Measurements from ENCODE around the gene ZNHIT1. TPM values are rescaled to one million over a fixed set of nuclear protein-coding genes. Genes with fewer than 3 reads are reported as not detected.

Gene ZNHIT1
- total RNA-seq, 1 experiment from 2014 or later = 106 TPM

- in situ Hi-C loops (cut with HindIII; ENCODE audit: low pct_unique_long_range_greater_than_20kb, low sequenced_read_pairs) = no loop called here
- no peak for DNase-seq (ENCODE audit: low read depth)
Measured at GRCh38 chr7:101210143-101210542, 7.8 kb upstream of the ZNHIT1 start.

GRCh38 chr7:101211501-101211900 is 6.5 kb upstream of the ZNHIT1 start:
- no peak for DNase-seq (ENCODE audit: low read depth)
- in situ Hi-C loops (cut with HindIII; ENCODE audit: low pct_unique_long_range_greater_than_20kb, low sequenced_read_pairs) = no loop called here

GRCh38 chr7:101212014-101212413 is 6.0 kb upstream of the ZNHIT1 start:
- in situ Hi-C loops (cut with HindIII; ENCODE audit: low pct_unique_long_range_greater_than_20kb, low sequenced_read_pairs) = no loop called here
- no peak for DNase-seq (ENCODE audit: low read depth)

GRCh38 chr7:101216001-101216859 is 1.7 kb upstream of the ZNHIT1 start:
- DNase-seq (ENCODE audit: low read depth) = no peak
- in situ Hi-C loops (cut with HindIII; ENCODE audit: low pct_unique_long_range_greater_than_20kb, low sequenced_read_pairs) = no loop called here

- in situ Hi-C loops (cut with HindIII; ENCODE audit: low pct_unique_long_range_greater_than_20kb, low sequenced_read_pairs) = no loop called here
- DNase-seq (ENCODE audit: low read depth) = peak; percentile 12
Measured at GRCh38 chr7:101216860-101217387, 1.0 kb upstream of the ZNHIT1 start.

GRCh38 chr7:101218236-101219125 is 516 bp downstream of the ZNHIT1 start:
- DNase-seq (ENCODE audit: low read depth) = no peak
- in situ Hi-C loops (cut with HindIII; ENCODE audit: low pct_unique_long_range_greater_than_20kb, low sequenced_read_pairs) = no loop called here

GRCh38 chr7:101220295-101220694 is 2.3 kb downstream of the ZNHIT1 start:
- DNase-seq (ENCODE audit: low read depth) = no peak
- in situ Hi-C loops (cut with HindIII; ENCODE audit: low pct_unique_long_range_greater_than_20kb, low sequenced_read_pairs) = no loop called here

GRCh38 chr7:101222275-101222830 is 4.4 kb downstream of the ZNHIT1 start:
- DNase-seq (ENCODE audit: low read depth) = no peak
- in situ Hi-C loops (cut with HindIII; ENCODE audit: low pct_unique_long_range_greater_than_20kb, low sequenced_read_pairs) = no loop called here

- in situ Hi-C loops (cut with HindIII; ENCODE audit: low pct_unique_long_range_greater_than_20kb, low sequenced_read_pairs) = no loop called here
- DNase-seq (ENCODE audit: low read depth) = no peak
Measured at GRCh38 chr7:101223528-101223927, 5.6 kb downstream of the ZNHIT1 start.

GRCh38 chr7:101225650-101226049 is 7.7 kb downstream of the ZNHIT1 start:
- in situ Hi-C loops (cut with HindIII; ENCODE audit: low pct_unique_long_range_greater_than_20kb, low sequenced_read_pairs) = no loop called here
- DNase-seq (ENCODE audit: low read depth) = no peak

- DNase-seq (ENCODE audit: low read depth) = no peak
- in situ Hi-C loops (cut with HindIII; ENCODE audit: low pct_unique_long_range_greater_than_20kb, low sequenced_read_pairs) = no loop called here
Measured at GRCh38 chr7:101226721-101227120, 8.8 kb downstream of the ZNHIT1 start.

GRCh38 chr7:101231644-101232043 is 13.7 kb downstream of the ZNHIT1 start:
- in situ Hi-C loops (cut with HindIII; ENCODE audit: low pct_unique_long_range_greater_than_20kb, low sequenced_read_pairs) = no loop called here
- no peak for DNase-seq (ENCODE audit: low read depth)

- DNase-seq (ENCODE audit: low read depth) = no peak
- in situ Hi-C loops (cut with HindIII; ENCODE audit: low pct_unique_long_range_greater_than_20kb, low sequenced_read_pairs) = no loop called here
Measured at GRCh38 chr7:101232141-101232850, 14.3 kb downstream of the ZNHIT1 start.

GRCh38 chr7:101233907-101234547 is 16.1 kb downstream of the ZNHIT1 start:
- DNase-seq (ENCODE audit: low read depth) = no peak
- in situ Hi-C loops (cut with HindIII; ENCODE audit: low pct_unique_long_range_greater_than_20kb, low sequenced_read_pairs) = no loop called here

GRCh38 chr7:101234636-101235035 is 16.7 kb downstream of the ZNHIT1 start:
- in situ Hi-C loops (cut with HindIII; ENCODE audit: low pct_unique_long_range_greater_than_20kb, low sequenced_read_pairs) = no loop called here
- DNase-seq (ENCODE audit: low read depth) = no peak

- DNase-seq (ENCODE audit: low read depth) = no peak
- in situ Hi-C loops (cut with HindIII; ENCODE audit: low pct_unique_long_range_greater_than_20kb, low sequenced_read_pairs) = no loop called here
Measured at GRCh38 chr7:101235050-101235449, 17.1 kb downstream of the ZNHIT1 start.

- in situ Hi-C loops (cut with HindIII; ENCODE audit: low pct_unique_long_range_greater_than_20kb, low sequenced_read_pairs) = no loop called here
Measured at GRCh38 chr7:101235522-101235921, 17.6 kb downstream of the ZNHIT1 start.

More at GRCh38 chr7:101235522-101235921, 17.6 kb downstream of the ZNHIT1 start:
- no peak for DNase-seq (ENCODE audit: low read depth)

Data from Caki2 (cell line).